OCI-LY1 (cell line): ENCODE measurements around the gene EIF4E1B.

Experiments
- EZH2 ChIP-seq: fragments of 200-600 bp; sonication (generic), shearing (Covaris generic); IDR thresholded peaks from 2 replicates; pipeline ENCODE4 v1.8.0; 2017; ENCODE audit warnings: borderline replicate concordance, mixed run types, mild to moderate bottlenecking, antibody characterized with exemption, low read length, moderate library complexity, mixed read lengths
- TF ChIP-seq, protein P1 (sequence below): fragments of 200-600 bp; sonication (generic), shearing (Covaris generic); IDR thresholded peaks from 2 replicates; pipeline ENCODE4 v1.5.1; 2017; ENCODE audit warnings: mild to moderate bottlenecking, antibody characterized with exemption, low read length, moderate library complexity, mixed read lengths

DNA sequence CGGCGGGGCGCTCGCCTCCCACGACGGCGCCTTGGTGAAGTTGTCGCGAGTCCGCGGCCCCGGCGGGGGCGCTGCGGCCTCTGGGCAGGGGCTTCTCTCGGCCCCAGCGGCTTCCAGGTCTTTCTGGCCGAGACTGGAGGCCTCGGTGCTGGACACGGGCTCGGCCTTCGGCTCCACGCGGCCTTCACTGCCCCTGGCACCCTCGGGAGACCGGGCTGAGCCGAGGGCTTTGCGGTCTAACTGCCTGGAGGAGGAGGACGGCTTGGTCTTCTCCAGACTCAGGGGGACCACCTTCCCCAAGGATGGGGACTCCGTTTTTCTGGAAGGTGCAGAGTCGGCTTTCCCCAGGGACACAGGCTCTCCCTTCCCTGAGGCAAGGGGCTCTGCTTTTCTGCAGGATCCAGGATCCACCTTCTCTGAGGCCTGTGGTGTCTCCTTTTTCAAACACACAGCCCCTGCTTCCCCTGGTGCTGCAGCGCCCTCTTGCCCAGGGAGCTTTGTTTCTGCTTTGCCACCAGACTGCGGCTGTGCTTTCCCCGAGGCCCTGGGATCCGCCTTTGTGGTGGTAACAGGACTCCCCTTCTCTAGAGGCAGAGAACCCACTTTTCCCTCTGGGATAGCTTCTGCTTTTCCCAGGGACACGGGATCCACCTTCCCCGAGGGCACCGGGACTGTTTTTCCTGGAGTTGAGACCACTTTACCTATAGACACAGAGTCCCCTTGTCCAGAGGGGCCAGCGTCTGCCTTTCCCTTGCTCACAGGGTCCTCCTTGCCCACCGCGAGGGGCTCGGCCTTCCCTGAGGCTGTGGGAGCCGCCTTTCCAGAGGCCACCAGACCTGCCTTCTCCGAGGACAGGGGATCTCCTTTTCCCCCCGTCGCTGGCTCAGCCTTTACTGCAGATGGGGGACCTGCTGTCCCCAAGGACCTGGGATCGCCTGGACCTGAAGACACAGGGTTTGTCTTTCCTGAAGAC is 32.8 kb upstream of the EIF4E1B start:
- TF ChIP-seq, protein P1, sequence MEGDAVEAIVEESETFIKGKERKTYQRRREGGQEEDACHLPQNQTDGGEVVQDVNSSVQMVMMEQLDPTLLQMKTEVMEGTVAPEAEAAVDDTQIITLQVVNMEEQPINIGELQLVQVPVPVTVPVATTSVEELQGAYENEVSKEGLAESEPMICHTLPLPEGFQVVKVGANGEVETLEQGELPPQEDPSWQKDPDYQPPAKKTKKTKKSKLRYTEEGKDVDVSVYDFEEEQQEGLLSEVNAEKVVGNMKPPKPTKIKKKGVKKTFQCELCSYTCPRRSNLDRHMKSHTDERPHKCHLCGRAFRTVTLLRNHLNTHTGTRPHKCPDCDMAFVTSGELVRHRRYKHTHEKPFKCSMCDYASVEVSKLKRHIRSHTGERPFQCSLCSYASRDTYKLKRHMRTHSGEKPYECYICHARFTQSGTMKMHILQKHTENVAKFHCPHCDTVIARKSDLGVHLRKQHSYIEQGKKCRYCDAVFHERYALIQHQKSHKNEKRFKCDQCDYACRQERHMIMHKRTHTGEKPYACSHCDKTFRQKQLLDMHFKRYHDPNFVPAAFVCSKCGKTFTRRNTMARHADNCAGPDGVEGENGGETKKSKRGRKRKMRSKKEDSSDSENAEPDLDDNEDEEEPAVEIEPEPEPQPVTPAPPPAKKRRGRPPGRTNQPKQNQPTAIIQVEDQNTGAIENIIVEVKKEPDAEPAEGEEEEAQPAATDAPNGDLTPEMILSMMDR = no peak
- TF ChIP-seq EZH2 = no peak
